ENCODE results near the gene ZC3H4.

DNA sequence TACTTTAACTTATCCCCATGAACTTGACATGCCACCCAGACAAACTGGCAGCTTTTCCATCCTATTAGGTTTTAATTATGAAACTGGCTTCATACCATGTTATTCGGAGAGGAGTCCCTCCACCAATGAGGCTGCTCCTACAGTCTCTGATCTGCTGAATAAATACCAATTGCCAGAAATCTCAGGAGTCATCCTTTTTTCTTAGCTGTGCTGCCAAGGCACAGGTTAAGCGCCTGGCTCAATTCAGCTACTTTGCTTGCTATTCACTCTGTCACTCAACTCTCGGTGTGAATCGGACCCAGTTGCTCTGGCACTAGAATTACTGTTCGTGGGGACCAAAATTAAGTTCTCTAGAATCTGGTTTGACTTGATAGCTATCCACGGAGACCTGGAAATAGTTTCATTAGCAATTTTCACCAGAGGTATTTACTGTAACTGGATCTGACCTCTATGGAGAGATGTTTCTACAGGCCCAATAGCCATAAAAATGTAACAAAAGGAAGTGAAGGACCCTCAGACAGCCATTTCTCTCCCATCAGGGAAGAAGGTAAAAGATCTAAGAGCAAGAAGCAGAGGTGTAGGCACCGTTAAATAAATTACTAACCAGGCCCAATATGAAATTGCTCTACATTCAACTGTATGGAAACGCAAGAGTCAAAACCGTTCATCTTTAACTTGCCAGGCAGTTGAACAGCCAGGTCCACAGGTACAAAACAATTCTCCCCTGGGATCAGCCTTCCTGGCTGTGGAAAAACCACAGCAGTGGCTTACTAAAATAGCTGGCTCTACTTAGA, 5.4 kb downstream of the ZC3H4 start:
- peak in 1 of 2 donors; percentile 5 for TF ChIP-seq POLR2A (IDR thresholded peaks at IDR 0.05)
- TF ChIP-seq, protein P1, sequence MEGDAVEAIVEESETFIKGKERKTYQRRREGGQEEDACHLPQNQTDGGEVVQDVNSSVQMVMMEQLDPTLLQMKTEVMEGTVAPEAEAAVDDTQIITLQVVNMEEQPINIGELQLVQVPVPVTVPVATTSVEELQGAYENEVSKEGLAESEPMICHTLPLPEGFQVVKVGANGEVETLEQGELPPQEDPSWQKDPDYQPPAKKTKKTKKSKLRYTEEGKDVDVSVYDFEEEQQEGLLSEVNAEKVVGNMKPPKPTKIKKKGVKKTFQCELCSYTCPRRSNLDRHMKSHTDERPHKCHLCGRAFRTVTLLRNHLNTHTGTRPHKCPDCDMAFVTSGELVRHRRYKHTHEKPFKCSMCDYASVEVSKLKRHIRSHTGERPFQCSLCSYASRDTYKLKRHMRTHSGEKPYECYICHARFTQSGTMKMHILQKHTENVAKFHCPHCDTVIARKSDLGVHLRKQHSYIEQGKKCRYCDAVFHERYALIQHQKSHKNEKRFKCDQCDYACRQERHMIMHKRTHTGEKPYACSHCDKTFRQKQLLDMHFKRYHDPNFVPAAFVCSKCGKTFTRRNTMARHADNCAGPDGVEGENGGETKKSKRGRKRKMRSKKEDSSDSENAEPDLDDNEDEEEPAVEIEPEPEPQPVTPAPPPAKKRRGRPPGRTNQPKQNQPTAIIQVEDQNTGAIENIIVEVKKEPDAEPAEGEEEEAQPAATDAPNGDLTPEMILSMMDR (IDR thresholded peaks at IDR 0.05): no peak

Measured in thyroid gland (tissue), 4 donors.